ENCODE results near the gene CDK5R1.

The CDK5R1 gene

DNA sequence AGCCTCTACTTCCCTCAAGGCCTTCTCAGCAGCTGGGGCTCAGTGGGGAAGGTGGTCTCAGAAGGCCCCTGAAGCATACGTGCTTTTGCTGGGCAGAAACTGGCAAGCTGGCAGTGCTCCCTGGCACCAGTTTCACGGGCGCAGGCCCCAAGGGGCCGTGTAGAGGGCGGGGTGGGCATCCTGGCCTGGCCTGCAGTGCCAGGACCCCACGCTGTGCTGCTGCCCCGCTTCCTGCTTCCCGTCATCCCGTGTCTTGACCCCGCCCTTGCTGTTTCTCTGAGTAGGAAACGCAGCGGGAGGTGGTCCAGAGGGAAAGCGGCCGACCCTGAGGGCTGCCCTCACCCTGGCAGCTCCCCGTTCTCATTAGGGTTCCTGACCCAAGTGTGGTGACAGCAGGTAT lies 6.8 kb downstream of the CDK5R1 start:
- DNase-seq (ENCODE audit: low read depth) = no peak

DNA sequence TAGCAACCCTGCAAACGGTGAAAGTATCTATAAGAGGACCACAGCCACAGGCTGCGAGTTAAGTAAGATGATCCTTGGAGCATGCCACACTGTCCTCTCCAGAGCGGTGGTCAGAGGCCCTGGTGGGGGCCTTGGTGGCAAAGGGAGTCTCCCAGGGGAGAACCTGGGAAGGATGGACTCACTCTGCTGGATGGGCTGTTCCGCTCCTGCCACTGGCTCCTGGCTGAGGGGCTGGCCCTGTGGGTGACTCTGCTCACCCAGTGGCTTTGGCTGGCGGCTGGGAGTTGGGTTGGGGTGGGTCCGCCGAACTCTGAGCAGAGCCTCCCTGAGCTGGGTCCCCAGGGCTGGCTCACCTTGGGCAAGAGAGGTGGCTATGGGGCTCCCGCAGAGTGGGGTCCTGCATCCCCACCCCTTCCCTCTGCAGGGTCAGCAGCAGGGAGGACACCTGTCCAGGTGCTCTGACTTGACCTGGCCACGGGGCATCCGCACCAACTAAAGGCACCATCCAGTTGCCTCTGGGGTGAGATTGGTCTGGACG lies 7.3 kb downstream of the CDK5R1 start:
- no peak for DNase-seq (ENCODE audit: low read depth)

GRCh38 chr17:32494621-32495358 lies 8.0 kb downstream of the CDK5R1 start:
- DNase-seq (ENCODE audit: low read depth) = no peak

DNA sequence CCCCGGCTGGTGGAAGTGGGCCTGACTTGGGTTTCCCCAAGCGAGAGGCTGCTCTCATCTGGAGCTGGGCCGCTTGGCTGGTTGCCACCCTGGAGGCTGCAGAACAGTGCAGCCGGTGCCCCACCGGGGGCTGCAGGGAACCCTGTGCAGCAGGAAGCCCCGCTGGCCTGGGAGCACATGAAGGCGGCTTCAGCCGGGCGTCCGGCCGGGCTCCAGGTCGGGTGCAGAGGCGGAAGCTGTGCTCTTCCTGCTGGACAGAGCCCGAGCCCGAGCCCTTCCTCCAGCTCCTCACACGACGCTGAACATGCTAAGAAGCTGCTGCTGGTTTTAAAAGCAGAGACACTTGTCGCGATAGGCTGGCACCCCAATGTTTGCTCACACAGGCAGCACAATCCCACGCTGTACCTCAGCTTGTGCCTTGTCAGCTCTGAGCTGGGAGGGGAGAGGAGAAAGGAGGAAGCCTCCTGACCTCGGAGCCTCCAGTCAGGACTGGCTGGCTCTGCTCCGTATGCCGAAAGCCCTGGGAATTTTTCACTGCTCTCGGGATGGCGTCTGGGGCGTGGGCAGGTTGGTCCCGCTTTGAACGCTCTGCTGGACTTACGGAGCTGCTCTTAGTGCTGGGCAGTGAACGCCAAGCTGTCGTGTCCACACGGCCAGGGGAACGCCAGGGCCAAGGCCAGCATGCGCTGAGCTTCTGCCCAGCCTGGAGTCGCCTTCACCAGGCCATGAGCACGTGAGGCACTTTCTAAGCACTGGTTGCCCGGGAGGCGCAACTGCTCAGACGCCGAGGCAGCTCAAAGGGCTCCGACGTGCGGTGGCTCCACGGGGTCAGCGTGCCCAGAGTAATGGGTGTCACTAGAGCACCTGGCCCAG lies 8.8 kb downstream of the CDK5R1 start:
- no peak for DNase-seq (ENCODE audit: low read depth)

DNA sequence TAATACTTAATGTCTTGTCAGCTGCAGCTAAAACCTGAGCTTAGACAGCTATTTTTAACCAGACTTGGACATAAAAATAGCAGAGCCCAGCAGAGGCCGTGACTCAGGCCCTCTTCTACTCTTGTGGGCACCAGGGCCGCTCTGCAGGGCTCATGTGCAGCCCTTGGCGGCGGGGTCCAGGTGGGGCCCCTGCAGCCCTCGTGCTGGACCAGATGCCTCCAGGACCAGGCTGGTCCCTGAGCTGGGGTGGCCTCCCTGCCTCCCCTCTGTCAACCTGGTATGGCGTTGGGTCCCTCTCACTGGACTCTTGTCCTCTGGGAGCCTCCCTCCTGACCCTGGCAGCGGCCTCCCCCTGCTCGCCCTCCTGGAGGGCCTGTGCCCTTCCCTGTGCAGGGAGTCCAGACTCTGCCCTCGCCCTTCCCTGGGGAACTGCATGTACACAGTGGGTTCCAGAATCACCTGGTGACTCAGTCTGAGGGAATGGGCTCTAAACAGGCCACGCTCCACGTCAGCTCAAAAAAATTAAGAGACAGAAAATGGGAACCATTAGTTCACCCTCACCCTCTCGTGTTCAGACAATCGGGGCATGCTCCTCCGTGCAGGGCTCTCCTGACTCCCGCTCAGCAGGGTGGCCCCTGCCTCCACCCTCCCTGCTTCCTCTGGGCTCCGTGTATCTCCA lies 9.7 kb downstream of the CDK5R1 start:
- no peak for DNase-seq (ENCODE audit: low read depth)

DNA sequence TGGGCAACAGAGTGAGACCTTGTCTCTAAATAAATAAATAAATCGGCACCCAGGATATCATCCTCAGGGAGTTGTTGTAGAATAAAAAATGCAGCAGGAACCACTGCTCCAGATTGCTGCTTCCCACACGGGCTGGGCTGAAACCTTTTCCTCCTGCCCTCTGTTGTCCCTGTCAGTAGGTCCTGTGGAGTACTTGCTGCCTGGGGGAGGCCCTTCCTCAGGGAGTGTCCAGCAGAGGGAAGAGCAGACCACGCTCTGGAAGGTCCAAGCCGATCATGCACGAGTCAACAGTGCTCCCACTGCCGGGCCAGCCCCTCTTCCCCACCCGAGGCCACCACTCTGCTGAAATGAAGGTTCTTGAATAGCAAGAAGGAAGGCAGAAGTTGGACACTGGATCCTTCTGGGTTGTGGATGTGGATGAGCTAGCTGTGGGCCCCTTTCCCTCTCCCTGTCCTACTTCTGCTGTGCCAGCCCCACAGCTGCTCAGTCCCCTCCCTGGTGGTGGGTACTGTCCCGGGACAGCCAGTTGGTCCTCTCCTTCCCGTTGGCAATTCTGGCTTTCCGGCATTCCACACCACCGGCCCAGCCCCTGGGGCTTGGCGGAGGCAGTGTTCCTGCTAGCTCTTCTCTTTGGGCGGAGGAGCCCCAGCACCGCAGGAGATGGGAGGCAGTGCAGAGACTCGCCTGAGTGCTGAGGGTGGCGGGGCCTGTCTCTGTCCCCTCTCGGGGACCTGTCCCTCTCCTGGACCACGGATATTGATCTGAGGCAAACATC lies 10.8 kb downstream of the CDK5R1 start:
- no peak for DNase-seq (ENCODE audit: low read depth)

GRCh38 chr17:32498391-32498790 lies 11.6 kb downstream of the CDK5R1 start:
- DNase-seq (ENCODE audit: low read depth) = no peak

GRCh38 chr17:32502013-32502412 lies 15.2 kb downstream of the CDK5R1 start:
- DNase-seq (ENCODE audit: low read depth) = no peak

DNA sequence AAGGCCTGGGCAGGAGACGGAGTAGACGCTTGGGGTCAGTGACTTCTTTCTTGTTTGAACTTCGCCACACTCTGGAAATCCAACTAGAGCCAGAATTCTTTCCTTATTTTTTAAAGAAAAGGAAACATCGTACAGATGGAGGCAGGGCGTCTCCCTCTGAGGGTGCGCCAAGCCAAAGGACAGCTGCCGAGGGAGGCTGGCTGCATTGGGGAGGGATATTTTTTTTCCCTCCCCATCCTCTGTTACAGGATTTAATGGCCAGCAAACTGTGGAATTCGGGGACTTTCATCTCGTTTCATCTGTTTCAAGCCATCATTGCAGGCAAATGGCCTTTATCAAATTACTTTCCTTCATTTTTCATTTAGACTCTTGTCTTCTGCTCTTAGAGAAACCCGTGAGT lies 15.9 kb downstream of the CDK5R1 start:
- DNase-seq (ENCODE audit: low read depth) = no peak

- DNase-seq (ENCODE audit: low read depth) = no peak
These were observed 16.7 kb downstream of the CDK5R1 start for GRCh38 chr17:32503251-32504165.

GRCh38 chr17:32504166-32504990 lies 17.6 kb downstream of the CDK5R1 start:
- no peak for DNase-seq (ENCODE audit: low read depth)

DNA sequence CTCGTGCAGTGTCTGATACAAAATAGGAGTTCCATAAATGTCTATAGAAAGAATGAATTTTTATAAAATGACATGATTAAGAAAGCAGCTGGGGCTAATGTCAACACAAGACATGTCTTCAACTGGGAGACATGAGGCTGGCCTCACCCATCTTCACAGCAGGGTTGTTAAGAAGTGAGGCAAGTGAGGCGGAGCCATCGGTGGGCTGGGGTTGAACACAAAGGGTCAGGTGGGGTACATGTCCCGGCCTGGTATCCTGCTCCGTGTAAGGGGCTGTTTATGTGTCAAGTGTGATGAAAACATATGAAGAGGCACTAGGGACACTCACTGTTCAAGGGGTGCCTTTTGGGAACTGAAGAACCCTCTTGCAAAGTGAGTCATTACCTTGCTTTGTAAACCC lies 22.1 kb downstream of the CDK5R1 start:
- DNase-seq (ENCODE audit: low read depth) = no peak

- no peak for DNase-seq (ENCODE audit: low read depth)
These were observed 23.7 kb downstream of the CDK5R1 start for GRCh38 chr17:32510466-32510865.

DNA sequence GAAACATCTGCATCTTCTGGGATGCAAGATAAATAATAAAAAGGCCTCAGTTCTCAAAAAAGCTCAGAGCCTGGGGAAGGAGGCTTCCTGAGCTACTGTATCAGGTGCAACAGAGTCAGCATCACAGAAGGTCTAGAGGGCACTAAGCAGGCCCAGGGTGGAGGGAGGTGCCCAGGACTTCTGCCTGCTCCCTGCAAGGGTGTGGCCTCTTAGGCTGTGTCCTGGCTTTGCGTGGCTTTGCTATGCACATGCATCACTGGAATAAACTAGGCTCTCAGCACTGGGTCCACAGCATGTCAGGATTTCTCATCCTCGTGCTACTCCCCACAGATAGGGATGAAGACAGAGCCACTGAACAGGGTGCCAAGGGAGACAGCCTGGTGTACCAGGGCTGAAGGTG lies 25.5 kb downstream of the CDK5R1 start:
- DNase-seq (ENCODE audit: low read depth) = no peak

DNA sequence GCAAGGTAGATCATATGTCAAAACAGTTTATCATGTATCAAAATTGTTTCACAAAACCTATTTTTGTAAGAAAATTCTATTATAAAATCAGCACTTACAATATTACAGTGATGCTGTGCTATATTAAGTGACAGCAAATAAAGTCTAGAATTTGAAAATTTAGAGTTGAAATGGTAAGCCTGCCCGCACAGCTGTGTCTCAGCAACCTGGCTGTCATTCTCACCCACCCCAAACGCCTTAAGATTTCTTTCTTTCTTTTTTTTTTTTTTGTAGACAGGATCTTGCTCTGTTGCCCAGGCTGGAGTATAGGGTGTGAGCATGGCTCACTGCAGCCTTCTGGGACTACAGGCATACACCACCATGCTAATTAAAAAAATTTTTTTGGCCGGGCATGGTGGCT lies 26.8 kb downstream of the CDK5R1 start:
- no peak for DNase-seq (ENCODE audit: low read depth)

GRCh38 chr17:32514606-32515005 lies 27.8 kb downstream of the CDK5R1 start:
- DNase-seq (ENCODE audit: low read depth) = no peak

GRCh38 chr17:32515677-32516383 lies 29.0 kb downstream of the CDK5R1 start:
- no peak for DNase-seq (ENCODE audit: low read depth)

- DNase-seq (ENCODE audit: low read depth) = no peak
These were observed 29.7 kb downstream of the CDK5R1 start for GRCh38 chr17:32516450-32516849.
